22Rv1 (cell line): ENCODE data around the gene RND2.

Experiments
- CTCF ChIP-seq: fragments of 450-650 bp; IDR thresholded peaks from 2 replicates; pipeline ENCODE4 v1.5.1; 2017; ENCODE audit warnings: mild to moderate bottlenecking
- ZFX ChIP-seq: fragments of 450-650 bp; IDR thresholded peaks from 2 replicates; pipeline ENCODE4 v1.6.1; 2017; ENCODE audit warnings: antibody characterized with exemption, borderline replicate concordance

- no peak for TF ChIP-seq CTCF
- no peak for TF ChIP-seq ZFX
Observed at GRCh38 chr17:43028221-43028861, 3.3 kb downstream of the RND2 start.
